Keratinocyte (primary cell): ENCODE data around the gene CTXN2. TPM values are rescaled to one million over a fixed set of nuclear protein-coding genes. Genes with fewer than 3 reads are reported as not detected.
A peak's percentile ranks its signal among the peaks of the same experiment; 100 is the strongest.

Experiments
- DNase-seq: peaks from one replicate; pipeline ENCODE4 v3.0.0-alpha.2; 2011; ENCODE audit warnings: low read depth, missing footprints, low spot score
- FAIRE-seq: peaks from 2 replicates; lab custom pipeline; 2011; peaks lifted over from hg19 to GRCh38; lab: Jason Lieb, UNC
- H2AFZ ChIP-seq: 2 replicates; pipeline ENCODE4 v1.6.0; 2012; ENCODE audit warnings: low read length, control low read depth, inconsistent platforms; ENCODE audit not compliant: control insufficient read depth
- H3K27ac ChIP-seq: 2 replicates; pipeline ENCODE4 v1.5.1; 2011; ENCODE audit warnings: low read length; ENCODE audit not compliant: control insufficient read depth, insufficient read depth
- H3K27me3 ChIP-seq: 3 replicates; pipeline ENCODE4 v1.6.0; 2011; ENCODE audit warnings: low read length; ENCODE audit not compliant: control insufficient read depth, insufficient read depth; ENCODE audit errors: extremely low read depth
- H3K36me3 ChIP-seq, 2 experiments: 2 replicates in 1 of 2; 3 replicates in 1 of 2; pipeline ENCODE4 v1.5.1; 2011; ENCODE audit warnings: low read length in 2 of 2, mild to moderate bottlenecking in 1 of 2; ENCODE audit not compliant: control insufficient read depth in 2 of 2, insufficient read depth in 2 of 2; ENCODE audit errors: extremely low read depth in 1 of 2
- H3K4me1 ChIP-seq: 3 replicates; pipeline ENCODE4 v1.5.1; 2011; ENCODE audit warnings: low read length; ENCODE audit not compliant: control insufficient read depth, insufficient read depth; ENCODE audit errors: extremely low read depth
- H3K4me2 ChIP-seq: 3 replicates; pipeline ENCODE4 v1.6.0; 2011; ENCODE audit warnings: low read depth, low read length; ENCODE audit not compliant: control insufficient read depth, insufficient read depth; ENCODE audit errors: extremely low read depth
- H3K4me3 ChIP-seq, 3 experiments: fragments of 200-600 bp in 1 of 3; sonication (generic) in 1 of 3; 2 replicates in 2 of 3; 3 replicates in 1 of 3; pipeline ENCODE4 v1.5.1; 2011 to 2016; ENCODE audit warnings: low read length in 3 of 3, mild to moderate bottlenecking in 3 of 3, control low read depth in 2 of 3, inconsistent platforms in 1 of 3, low read depth in 1 of 3, mixed read lengths in 1 of 3, mixed run types in 1 of 3, moderate library complexity in 1 of 3; ENCODE audit not compliant: control insufficient read depth in 2 of 3, insufficient read depth in 2 of 3; ENCODE audit errors: extremely low read depth in 1 of 3
- H3K79me2 ChIP-seq: 2 replicates; pipeline ENCODE4 v1.6.0; 2012; ENCODE audit warnings: low read length; ENCODE audit not compliant: control insufficient read depth, insufficient read depth
- H3K9ac ChIP-seq: 3 replicates; pipeline ENCODE4 v1.6.0; 2011; ENCODE audit warnings: low read length; ENCODE audit not compliant: control insufficient read depth, insufficient read depth; ENCODE audit errors: extremely low read depth
- H3K9me1 ChIP-seq: 3 replicates; pipeline ENCODE4 v1.6.0; 2011; ENCODE audit warnings: low read length; ENCODE audit not compliant: control insufficient read depth, insufficient read depth; ENCODE audit errors: extremely low read depth
- H3K9me3 ChIP-seq: 2 replicates; pipeline ENCODE4 v1.5.1; 2012; ENCODE audit warnings: low read depth, low read length; ENCODE audit not compliant: control insufficient read depth
- H4K20me1 ChIP-seq: 3 replicates; pipeline ENCODE4 v1.6.0; 2011; ENCODE audit warnings: low read length; ENCODE audit not compliant: control insufficient read depth, insufficient read depth; ENCODE audit errors: extremely low read depth
- CTCF ChIP-seq, 3 experiments: IDR thresholded peaks in 1 of 3; conservative IDR thresholded peaks in 1 of 3; optimal IDR thresholded peaks in 1 of 3; 2 replicates in 2 of 3; 3 replicates in 1 of 3; pipeline versions ENCODE3 to v1.5.1; 2011; ENCODE audit warnings: low read length in 3 of 3, mild to moderate bottlenecking in 3 of 3, moderate library complexity in 2 of 3, control low read depth in 1 of 3, inconsistent platforms in 1 of 3; ENCODE audit not compliant: insufficient read depth in 2 of 3; ENCODE audit errors: extremely low read depth in 1 of 3
- EZH2 ChIP-seq: IDR thresholded peaks from one replicate; pipeline ENCODE4 v1.6.1; 2012; ENCODE audit warnings: inconsistent platforms, mild to moderate bottlenecking, low read length, moderate library complexity
- dilution Hi-C: fragments of 300-500 bp; cut with MboI; formaldehyde crosslinking; loops from one replicate; pipeline ENCODE4 v1.7.0; 2020; ENCODE audit warnings: low sequenced_read_pairs; ENCODE audit not compliant: extremely low pct_ligation_motif_present
- polyA plus RNA-seq, 5 experiments: library from polyadenylated mRNA; depleted of rRNA in 3 of 5; stranded (reverse) in 3 of 5; stranded (forward) in 1 of 5; unstranded in 1 of 5; fragments of >200 nt; gene quantifications; 1 replicate in 1 of 5; 2 replicates in 3 of 5; 3 replicates in 1 of 5; pipeline versions ENCODE4 v1.2.1 to v1.2.3, GENCODE V29; 2011 to 2012; ENCODE audit warnings: missing spikeins in 2 of 5, low read depth in 1 of 5, low replicate concordance in 1 of 5

CTXN2 gene
- polyA plus RNA-seq, 1 donor (not counting 4 experiments of a cell fraction or from before 2014, with no cell fraction given) = not detected

GRCh38 chr15:48177383-48177765 lies 14.1 kb upstream of the CTXN2 start:
- Histone ChIP-seq H3K79me2 (no peaks in the 10 kb centered on the region), H3K4me3 (peak overlapping the region; percentile 35 to 68 (median 55)), H3K4me2 (peak overlapping the region; percentile 39), H3K9ac (no peak overlapping the region), H3K9me1 (no peaks in the 10 kb centered on the region), H3K36me3 (no peaks in the 10 kb centered on the region), H3K4me1 (no peaks in the 10 kb centered on the region), H3K9me3 (no peaks in the 10 kb centered on the region), H4K20me1 (no peaks in the 10 kb centered on the region), H3K27me3 (peaks cover 4% of the 10 kb centered on the region), H3K27ac (no peak overlapping the region), H2AFZ (peak overlapping the region; percentile 11)
- dilution Hi-C loops = no loop called here
- TF ChIP-seq CTCF (optimal IDR thresholded peaks at IDR 0.05 in 1 of 3, IDR thresholded peaks at IDR 0.05 in 1 of 3, conservative IDR thresholded peaks at IDR 0.05 in 1 of 3; ENCODE audit: extremely low read depth in 1 of 3, insufficient read depth in 2 of 3, low read length in 3 of 3) (no peak), EZH2 (no peak)
- FAIRE-seq (no peak), DNase-seq (no peak)

GRCh38 chr15:48177766-48178647 lies 13.5 kb upstream of the CTXN2 start, which contains the start of gene MYEF2:
TSS of gene MYEF2 (minus strand) at chr15:48178295. CDS start at chr15:48178237, 58 bp downstream.
- DNase-seq (no peak), FAIRE-seq (no peak)
- H3K9me3 ChIP-seq = no peaks in the 10 kb centered on the region
- H4K20me1 ChIP-seq = no peaks in the 10 kb centered on the region
- dilution Hi-C loops = no loop called here
- H3K4me3 ChIP-seq = peak within 1 kb of the TSS; percentile 35 to 68 (median 55)
- peak within 1 kb of the TSS; percentile 39 for H3K4me2 ChIP-seq
- TF ChIP-seq EZH2 = no peak
- TF ChIP-seq CTCF (optimal IDR thresholded peaks at IDR 0.05 in 1 of 3, IDR thresholded peaks at IDR 0.05 in 1 of 3, conservative IDR thresholded peaks at IDR 0.05 in 1 of 3; ENCODE audit: extremely low read depth in 1 of 3, insufficient read depth in 2 of 3, low read length in 3 of 3) = no peak
- peak within 1 kb of the TSS; percentile 57 for H2AFZ ChIP-seq
- peaks cover 4% of the 10 kb centered on the region for H3K27me3 ChIP-seq
- no peaks in the 10 kb centered on the region for H3K4me1 ChIP-seq
- H3K9me1 ChIP-seq = no peaks in the 10 kb centered on the region
- no peaks in the 10 kb centered on the region for H3K79me2 ChIP-seq
- H3K9ac ChIP-seq = peak within 1 kb of the TSS; percentile 18
- no peaks in the 10 kb centered on the region for H3K36me3 ChIP-seq
- H3K27ac ChIP-seq = no peak within 1 kb of the TSS
